Measurements from ENCODE around the gene POLR2E.
"Not testable (repeated sequence)": the region's sequence is repeated elsewhere in the genome, so short reads cannot be mapped to it uniquely, and the experiment has no call there.

POLR2E gene

GRCh38 chr19:1094978-1095701 is at the start of gene POLR2E:
TSS of gene POLR2E (minus strand) at chr19:1095375. CDS start at chr19:1095315, 60 bp downstream.
- peak; percentile 96 to 98 for DNase-seq (ENCODE audit: low read depth in 2 of 2, low spot score in 1 of 2)

DNA sequence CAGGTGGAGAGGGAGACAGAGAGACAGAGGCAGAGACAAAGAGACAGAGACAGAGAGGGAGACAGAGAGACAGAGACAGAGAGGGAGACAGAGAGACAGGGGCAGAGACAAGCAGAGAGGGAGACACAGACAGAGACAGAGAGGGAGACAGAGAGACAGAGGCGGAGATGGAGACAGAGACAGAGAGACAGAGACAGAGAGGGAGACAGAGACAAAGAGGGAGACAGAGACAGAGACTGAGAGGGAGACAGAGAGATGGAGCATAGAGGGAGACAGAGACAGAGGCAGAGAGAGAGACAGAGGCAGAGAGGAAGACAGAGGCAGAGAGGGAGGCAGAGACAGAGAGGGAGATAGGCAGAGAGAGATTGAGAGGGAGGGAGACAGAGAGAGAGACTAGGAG is 49.6 kb upstream of the POLR2E start:
- DNase-seq (ENCODE audit: low read depth in 2 of 2, low spot score in 1 of 2), result no peak

- DNase-seq (ENCODE audit: low read depth in 2 of 2, low spot score in 1 of 2), result no peak
Observed at GRCh38 chr19:1143828-1144399, 48.7 kb upstream of the POLR2E start.

- DNase-seq (ENCODE audit: low read depth in 2 of 2, low spot score in 1 of 2), result no peak
Observed at GRCh38 chr19:1141944-1142343, 46.8 kb upstream of the POLR2E start.

DNA sequence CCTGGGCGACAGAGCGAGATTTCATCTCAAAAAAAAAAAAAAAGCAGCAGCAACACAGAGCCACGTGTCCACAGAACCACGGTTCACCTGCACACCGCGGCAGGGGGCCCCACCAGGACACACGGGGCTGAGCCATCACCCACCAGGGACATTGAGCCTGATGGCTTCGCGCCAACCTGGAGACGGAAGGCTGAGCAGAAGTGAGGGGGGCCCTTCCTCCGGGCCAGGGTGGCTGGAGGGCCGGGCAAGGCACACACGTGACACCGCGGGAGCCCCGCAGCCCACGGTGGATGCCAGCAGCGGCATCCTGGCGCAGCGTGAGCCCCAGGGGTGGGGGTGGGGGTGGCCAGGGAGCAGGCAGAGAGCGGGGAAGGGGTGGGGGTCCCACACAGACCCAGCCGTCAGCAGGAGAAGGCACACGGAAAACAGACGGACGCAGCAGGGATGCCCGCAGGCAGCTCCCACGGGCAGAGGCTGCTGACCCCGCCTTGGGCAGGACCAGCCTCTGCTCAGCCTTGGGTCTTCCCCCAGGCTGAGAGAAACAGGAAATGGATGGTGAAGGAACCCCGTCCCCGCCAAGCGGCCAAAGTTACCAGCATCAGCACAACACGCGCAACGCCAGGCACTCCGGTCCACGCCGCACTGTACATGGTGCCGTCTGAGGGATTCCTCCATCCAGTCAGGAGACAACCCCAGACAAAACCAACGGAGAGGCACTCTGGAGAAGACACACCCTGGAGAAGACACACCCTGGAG is 45.3 kb upstream of the POLR2E start:
- no peak for DNase-seq (ENCODE audit: low read depth in 2 of 2, low spot score in 1 of 2)

DNA sequence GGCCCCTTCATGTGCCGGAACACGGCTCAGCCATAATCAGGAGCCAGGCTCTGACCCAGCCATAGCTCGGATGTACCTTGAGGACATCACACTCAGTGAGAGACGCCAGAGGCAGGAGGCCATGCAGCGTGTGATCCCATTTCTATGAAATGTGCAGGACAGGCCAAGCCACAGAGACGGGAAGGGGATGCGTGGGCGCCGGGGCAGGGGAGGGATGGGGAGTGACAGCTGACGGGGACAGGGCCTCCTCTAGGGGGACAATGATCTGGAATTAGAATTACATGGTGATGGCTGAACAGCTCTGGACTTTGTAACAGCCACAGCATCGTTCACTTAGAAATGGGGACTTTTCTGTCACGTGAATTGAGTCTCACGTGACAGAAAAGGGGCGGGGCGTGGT is 44.0 kb upstream of the POLR2E start:
- no peak for DNase-seq (ENCODE audit: low read depth in 2 of 2, low spot score in 1 of 2)

DNA sequence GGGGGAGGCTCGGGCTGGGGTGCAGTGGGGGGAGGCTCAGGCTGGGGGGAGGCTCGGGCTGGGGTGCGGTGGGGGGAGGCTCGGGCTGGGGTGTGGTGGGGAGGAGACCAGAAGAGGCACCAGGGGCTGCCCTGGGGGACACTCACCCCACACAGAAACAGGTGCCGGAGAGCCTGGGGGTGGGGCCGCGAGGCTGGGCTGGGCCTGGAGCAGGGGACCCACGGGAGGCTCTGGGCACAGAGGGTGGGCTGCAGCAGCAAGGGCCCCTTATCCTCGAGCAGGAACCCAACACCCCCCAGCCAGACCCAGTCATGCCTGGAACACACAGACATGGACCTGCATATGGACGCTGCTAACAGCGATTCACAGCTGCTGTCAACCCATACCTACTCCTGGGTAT is 42.9 kb upstream of the POLR2E start:
- DNase-seq (ENCODE audit: low read depth in 2 of 2, low spot score in 1 of 2), result no peak

DNA sequence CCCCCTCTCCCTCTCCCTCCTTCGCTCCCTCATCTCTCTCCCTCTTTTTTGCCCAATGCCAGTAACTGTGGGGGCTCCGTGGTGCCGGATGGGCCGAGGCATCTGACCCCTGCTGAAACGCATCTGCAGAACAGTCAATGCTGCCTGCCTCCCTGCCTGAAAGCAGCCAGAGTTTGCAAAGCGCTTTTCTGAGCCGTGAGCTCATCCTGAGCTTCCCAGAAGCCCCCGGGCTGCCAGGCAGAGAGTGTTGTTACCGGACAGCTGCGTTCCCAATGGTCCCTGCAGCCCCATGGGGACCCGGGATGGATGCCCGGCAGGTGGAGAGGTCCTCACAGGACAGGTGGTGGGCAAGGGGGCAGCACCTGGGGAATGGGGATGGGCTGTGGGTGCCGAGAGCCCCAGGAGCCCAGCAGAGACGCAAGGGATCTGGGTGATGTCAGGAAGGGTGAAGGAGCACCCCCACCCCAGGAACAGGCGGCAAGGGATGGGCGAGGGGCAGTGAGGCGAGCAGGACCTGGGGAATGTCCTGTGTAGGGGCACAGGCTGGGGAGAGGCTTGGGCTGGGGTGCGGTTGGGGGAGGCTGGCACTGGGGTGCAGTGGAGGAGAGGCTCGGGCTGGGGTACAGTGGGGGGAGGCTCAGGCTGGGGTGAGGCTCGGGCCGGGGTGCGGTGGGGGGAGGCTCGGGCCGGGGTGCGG is 41.6 kb upstream of the POLR2E start:
- DNase-seq (ENCODE audit: low read depth in 2 of 2, low spot score in 1 of 2), result no peak

GRCh38 chr19:1136201-1136600 is 41.0 kb upstream of the POLR2E start:
- no peak for DNase-seq (ENCODE audit: low read depth in 2 of 2, low spot score in 1 of 2)

- DNase-seq (ENCODE audit: low read depth in 2 of 2, low spot score in 1 of 2), result no peak
Observed at GRCh38 chr19:1135454-1135853, 40.3 kb upstream of the POLR2E start.

DNA sequence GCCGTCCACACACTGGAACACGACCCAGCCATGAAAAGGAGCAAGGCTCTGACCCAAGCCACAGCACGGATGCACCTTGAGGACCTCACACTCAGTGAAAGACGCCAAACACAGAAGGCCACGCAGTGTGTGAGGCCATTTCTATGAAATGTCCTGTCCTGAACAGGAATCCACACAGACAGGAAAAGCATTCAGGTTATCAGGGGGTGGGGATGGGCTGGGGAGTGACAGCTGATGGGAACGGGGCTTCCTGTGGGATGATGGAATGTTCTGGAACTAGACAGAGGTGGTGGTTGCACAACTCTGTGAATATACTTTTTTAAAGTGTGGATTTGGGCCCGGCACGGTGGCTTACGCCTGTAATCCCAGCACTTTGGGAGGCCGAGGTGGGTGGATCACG is 39.3 kb upstream of the POLR2E start:
- DNase-seq (ENCODE audit: low read depth in 2 of 2, low spot score in 1 of 2), result no peak

DNA sequence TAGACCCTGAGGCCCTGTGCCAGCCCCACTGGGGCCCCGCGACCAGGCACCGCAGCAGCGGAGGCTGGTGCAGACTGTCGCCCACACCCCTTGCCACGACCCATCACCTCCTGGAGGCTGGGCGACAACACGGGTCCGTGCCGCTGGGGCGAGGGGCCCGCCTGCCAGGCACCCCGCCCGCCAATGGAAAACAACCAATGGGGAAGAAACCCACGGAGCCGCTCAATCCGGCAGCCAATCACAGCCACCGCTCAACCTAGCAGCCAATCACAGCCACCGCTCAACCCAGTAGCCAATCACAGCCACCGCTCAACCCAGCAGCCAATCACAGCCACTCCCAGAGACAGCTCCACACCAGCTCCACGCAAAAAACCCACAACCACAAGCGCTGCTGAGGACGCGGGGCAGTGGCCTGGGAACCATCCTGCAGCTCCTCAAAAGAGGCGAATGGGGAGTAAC is 38.3 kb upstream of the POLR2E start:
- DNase-seq (ENCODE audit: low read depth in 2 of 2, low spot score in 1 of 2), result peak; percentile 38 to 50

DNA sequence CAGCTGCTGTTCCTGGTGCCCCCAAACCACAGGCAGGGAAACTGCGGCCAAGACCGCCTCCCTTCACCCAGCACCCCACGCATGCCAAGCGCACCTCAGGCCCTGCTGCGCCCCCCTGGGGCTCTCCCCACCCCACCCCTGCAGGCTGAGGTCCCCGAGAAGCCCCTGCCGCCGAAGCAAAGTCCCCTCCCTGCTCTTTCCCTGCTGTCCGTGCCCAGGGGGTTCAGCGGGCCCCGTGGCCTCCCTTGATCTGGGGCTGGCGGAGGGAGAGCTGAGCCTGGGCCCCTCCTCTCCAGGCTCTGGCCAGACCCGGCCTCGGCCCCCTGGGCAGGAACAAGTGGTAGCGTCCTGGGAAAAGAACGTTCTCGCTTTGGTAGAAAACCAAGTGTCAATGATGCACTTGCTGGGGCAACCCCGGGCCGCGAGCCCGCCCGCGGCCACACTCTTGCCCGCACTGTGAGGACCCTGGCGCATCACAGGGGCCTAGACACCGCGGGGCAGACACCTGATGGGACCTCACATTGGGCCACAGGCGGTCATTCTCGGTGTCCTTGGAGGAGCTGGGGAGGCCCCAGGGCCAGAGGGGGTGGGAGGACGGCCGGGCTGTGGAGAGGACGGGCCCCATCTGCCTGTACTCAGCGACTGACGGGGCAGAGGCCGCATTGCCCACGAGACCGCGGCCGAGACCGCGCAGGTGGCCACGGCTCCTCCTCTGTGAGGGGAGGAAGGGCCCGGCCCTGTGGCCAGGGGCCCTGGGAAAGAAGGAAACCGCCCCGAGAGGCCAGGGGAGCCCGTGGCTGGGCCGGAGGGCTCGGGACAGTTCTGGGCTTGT is 37.6 kb upstream of the POLR2E start:
- no peak for DNase-seq (ENCODE audit: low read depth in 2 of 2, low spot score in 1 of 2)

- DNase-seq (ENCODE audit: low read depth in 2 of 2, low spot score in 1 of 2), result peak; percentile 64 to 73
Observed at GRCh38 chr19:1131718-1132551, 36.8 kb upstream of the POLR2E start.

DNA sequence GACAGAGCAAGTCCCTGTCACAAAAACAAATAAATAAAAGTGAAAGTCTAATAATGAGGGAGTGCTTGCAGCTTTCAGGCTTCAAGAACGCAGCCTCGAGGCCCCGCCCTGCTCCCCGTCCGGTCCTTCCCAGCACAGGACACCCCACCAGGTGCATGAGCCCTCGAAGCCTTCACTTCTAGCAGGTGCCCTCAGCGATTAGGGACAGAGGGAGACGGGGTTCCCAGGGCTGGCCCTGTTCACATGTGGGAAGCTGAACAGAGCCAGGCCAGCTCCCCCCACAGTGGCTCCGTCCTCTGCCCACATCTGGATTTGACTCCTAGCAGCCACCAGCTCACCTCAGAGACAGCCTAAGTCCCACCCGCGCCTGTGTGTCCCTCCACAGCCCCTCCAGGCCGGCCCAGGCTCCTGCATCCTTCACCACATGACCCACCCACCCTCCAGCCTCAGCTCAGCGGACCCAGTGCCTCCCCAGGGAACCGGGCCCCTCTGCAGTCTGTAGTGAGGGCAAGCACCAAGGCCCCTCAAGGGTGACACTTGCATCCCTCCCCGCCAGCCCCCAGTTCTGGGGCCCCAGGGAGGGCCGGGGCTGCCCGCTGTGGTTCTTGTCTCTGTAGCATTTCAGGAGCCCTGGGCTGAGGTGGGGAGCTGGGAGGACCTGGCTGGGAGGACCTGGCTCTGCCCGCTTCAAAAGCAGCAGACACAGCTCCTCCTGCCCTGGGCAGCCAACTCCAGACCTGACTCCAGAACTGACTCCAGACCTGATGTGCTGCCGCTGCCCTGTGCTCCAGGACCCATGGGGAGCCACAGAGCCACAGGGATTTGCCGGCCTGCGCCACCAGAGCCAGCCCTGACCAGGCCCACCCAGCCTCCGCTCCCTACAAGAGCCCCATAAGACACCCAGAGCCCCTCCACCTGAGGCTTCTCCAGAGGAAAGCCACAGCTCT is 35.9 kb upstream of the POLR2E start:
- DNase-seq (ENCODE audit: low read depth in 2 of 2, low spot score in 1 of 2), result no peak

- no peak for DNase-seq (ENCODE audit: low read depth in 2 of 2, low spot score in 1 of 2)
Observed at GRCh38 chr19:1129535-1129934, 34.4 kb upstream of the POLR2E start.

DNA sequence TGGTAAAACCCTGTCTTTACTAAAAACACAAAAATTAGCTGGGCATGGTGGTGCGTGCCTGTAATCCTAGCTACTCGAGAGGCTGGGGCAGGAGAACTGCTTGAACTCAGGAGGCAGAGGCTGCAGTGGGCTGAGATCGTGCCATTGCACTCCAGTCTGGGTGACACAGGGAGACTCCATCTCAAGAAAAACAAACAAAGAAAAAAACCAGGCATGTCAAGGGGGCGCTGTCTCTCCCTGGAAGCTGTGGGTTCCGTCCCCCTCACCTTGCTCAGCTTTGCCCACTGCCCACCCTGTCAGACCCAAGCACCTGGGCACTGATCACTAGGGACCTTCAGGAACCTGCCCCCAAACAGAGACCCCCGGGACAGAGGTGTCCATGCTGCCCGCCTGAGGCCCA is 33.9 kb upstream of the POLR2E start:
- DNase-seq (ENCODE audit: low read depth in 2 of 2, low spot score in 1 of 2), result not testable (repeated sequence)

DNA sequence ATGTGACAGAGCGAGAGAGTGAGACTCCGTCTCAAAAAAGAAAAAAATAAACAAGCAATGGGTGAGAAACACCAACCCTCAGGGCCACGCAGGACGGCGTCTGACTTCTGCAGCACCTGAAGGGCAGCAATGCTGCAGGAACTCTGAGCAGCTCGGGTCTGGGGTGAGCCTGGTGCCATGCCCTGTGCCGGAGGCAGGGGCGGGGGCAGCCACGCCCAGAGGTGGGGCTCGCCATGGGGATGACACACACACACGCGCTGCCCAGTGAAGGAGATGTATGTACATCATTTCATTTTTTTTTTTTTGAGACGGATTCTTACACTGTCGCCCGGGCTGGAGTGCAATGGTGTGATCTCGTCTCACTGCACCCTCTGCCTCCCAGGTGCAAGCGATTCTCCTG is 32.9 kb upstream of the POLR2E start:
- no peak for DNase-seq (ENCODE audit: low read depth in 2 of 2, low spot score in 1 of 2)

All from stimulated activated CD8-positive, alpha-beta memory T cell treated with anti-CD3 and anti-CD28 coated beads, Interleukin-4, amount 100 ng/mL, for 1 hour (primary cell).